HepG2 (cell line): ENCODE measurements around the gene UBC. TPM values are rescaled to one million over a fixed set of nuclear protein-coding genes. Genes with fewer than 3 reads are reported as not detected.
A peak's percentile ranks its signal among the peaks of the same experiment; 100 is the strongest.

Experiments
- HNF1B ChIP-seq: sonication (generic); formaldehyde crosslinking; IDR thresholded peaks from 2 replicates; pipeline ENCODE4 v1.5.1; 2020; ENCODE audit warnings: mild to moderate bottlenecking, moderate library complexity, missing genetic modification reagents
- KAT7 ChIP-seq: IDR thresholded peaks from 2 replicates; pipeline ENCODE4 v1.6.1; 2018; ENCODE audit warnings: borderline replicate concordance, missing compliant biosample characterization
- NFE2L2 ChIP-seq: fragments of 150-350 bp; IDR thresholded peaks from 2 replicates; pipeline ENCODE4 v1.6.1; 2014; ENCODE audit warnings: low read length
- SIX4 ChIP-seq: sonication (generic); formaldehyde crosslinking; IDR thresholded peaks from 2 replicates; pipeline ENCODE4 v1.4.0; 2020; ENCODE audit warnings: missing genetic modification reagents
- ZBTB14 ChIP-seq: sonication (generic); formaldehyde crosslinking; IDR thresholded peaks from 2 replicates; pipeline ENCODE4 v1.4.0; 2020; ENCODE audit warnings: missing genetic modification reagents
- ZBTB34 ChIP-seq: sonication (generic); formaldehyde crosslinking; IDR thresholded peaks from 2 replicates; pipeline ENCODE4 v1.8.0; 2022; ENCODE audit warnings: mild to moderate bottlenecking, missing genetic modification reagents
- ZHX2 ChIP-seq, 2 experiments: sonication (generic) in 1 of 2; formaldehyde crosslinking in 1 of 2; IDR thresholded peaks; 2 replicates each; pipeline versions ENCODE4 v1.6.1 to v1.9.0; 2014 to 2022; ENCODE audit warnings: antibody characterized with exemption in 1 of 2, borderline replicate concordance in 1 of 2, inconsistent platforms in 1 of 2, low read depth in 1 of 2, missing genetic modification reagents in 1 of 2
- ZNF18 ChIP-seq: sonication (generic); formaldehyde crosslinking; IDR thresholded peaks from 2 replicates; pipeline ENCODE4 v1.8.0; 2022; ENCODE audit warnings: mild to moderate bottlenecking, missing genetic modification reagents; ENCODE audit not compliant: insufficient replicate concordance
- ZNF383 ChIP-seq: sonication (generic); formaldehyde crosslinking; IDR thresholded peaks from 2 replicates; pipeline ENCODE4 v1.4.0; 2020; ENCODE audit warnings: missing genetic modification reagents, mild to moderate bottlenecking, borderline replicate concordance
- ZNF513 ChIP-seq: sonication (generic); formaldehyde crosslinking; conservative IDR thresholded peaks from 2 replicates; pipeline ENCODE4 v1.5.0; 2020; ENCODE audit warnings: missing genetic modification reagents
- ZNF713 ChIP-seq: sonication (generic); formaldehyde crosslinking; IDR thresholded peaks from 2 replicates; pipeline ENCODE4 v1.4.0; 2020; ENCODE audit warnings: mild to moderate bottlenecking, missing genetic modification reagents
- polyA plus RNA-seq, 8 experiments: library from polyadenylated mRNA; depleted of rRNA in 3 of 8; stranded (reverse) in 7 of 8; unstranded in 1 of 8; fragments of >200 nt; fragmentation: Illumina TruSeq in 4 of 8; extraction: Trizol in 4 of 8; gene quantifications; 2 replicates each; pipeline versions ENCODE4 v1.2.1 to v1.2.3, GENCODE V29; 2011 to 2016; ENCODE audit warnings: low read depth in 4 of 8, missing spikeins in 1 of 8, mixed read lengths in 1 of 8; ENCODE audit not compliant: insufficient read depth in 1 of 8
- total RNA-seq, 5 experiments: library from RNA; depleted of rRNA; stranded (reverse); fragments of >200 nt; fragmentation: Illumina TruSeq; extraction: Trizol; gene quantifications; 2 replicates each; pipeline ENCODE4 v1.2.3, GENCODE V29; 2016; ENCODE audit warnings: low read depth in 1 of 5

The UBC gene
- total and polyA plus RNA-seq, 2 of the 13 experiments (the other 11 are each of a cell fraction or from before 2014, with no cell fraction given) = 805 to 1,432 TPM

GRCh38 chr12:124940393-124941169 lies 26.1 kb upstream of the UBC start (continued):
- TF ChIP-seq ZBTB14 (no peak), SIX4 (CRISPR knock-in tag) (no peak), ZNF713 (CRISPR knock-in tag) (no peak), KAT7 (CRISPR knock-in tag) (0 out of 2 replicates have a peak, but pooled peaks have one; percentile 46), ZNF513 (no peak), ZHX2 (IDR thresholded peaks at IDR 0.05; ENCODE audit: low read depth) (no peak), ZHX2 (CRISPR knock-in tag; IDR thresholded peaks at IDR 0.05; ENCODE audit: borderline replicate concordance) (no peak), ZNF383 (no peak), HNF1B (CRISPR knock-in tag) (peak; percentile 58; the same call in 1 of the 2 replicates), ZBTB34 (peak; percentile 68; the same call in 1 of the 2 replicates), ZNF18 (peak; percentile 61), NFE2L2 (no peak)
